Measurements from ENCODE around the gene NT5C1A. TPM values are rescaled to one million over a fixed set of nuclear protein-coding genes. Genes with fewer than 3 reads are reported as not detected.

The NT5C1A gene
- polyA plus RNA-seq, 1 experiment: not detected

GRCh38 chr1:39701049-39701439, 29.1 kb upstream of the NT5C1A start:
- POLR2A ChIA-PET: no interaction called here
- Histone ChIP-seq H3K36me3 (ENCODE audit: control insufficient read depth, insufficient read depth, low read length) (no peaks in the 10 kb centered on the region), H3K27me3 (ENCODE audit: control insufficient read depth, insufficient read depth, low read length) (peaks cover 25% of the 10 kb centered on the region), H3K4me3 (ENCODE audit: low read depth, low read length) (no peak overlapping the region)
- TF ChIP-seq CTCF (IDR thresholded peaks at IDR 0.05; ENCODE audit: insufficient read depth, low read depth, low read length): no peak
- CTCF ChIA-PET: interaction anchor here (1.7 to 1.8 kb wide), 2 partner anchors 12 to 28 kb away, joined by 4 to 5 read pairs; no protein-coding TSS in a partner anchor
- DNase-seq (ENCODE audit: low read depth): no peak

GRCh38 chr1:39700348-39700747, 28.4 kb upstream of the NT5C1A start:
- POLR2A ChIA-PET: no interaction called here
- Histone ChIP-seq H3K4me3 (ENCODE audit: low read depth, low read length) (no peak overlapping the region), H3K27me3 (ENCODE audit: control insufficient read depth, insufficient read depth, low read length) (peaks cover 26% of the 10 kb centered on the region), H3K36me3 (ENCODE audit: control insufficient read depth, insufficient read depth, low read length) (no peaks in the 10 kb centered on the region)
- TF ChIP-seq CTCF (IDR thresholded peaks at IDR 0.05; ENCODE audit: insufficient read depth, low read depth, low read length): no peak
- DNase-seq (ENCODE audit: low read depth): no peak
- CTCF ChIA-PET: interaction anchor here (0.7 to 1.7 kb wide), 2 partner anchors 13 to 43 kb away, joined by 4 to 5 read pairs; no protein-coding TSS in a partner anchor

- no peak for TF ChIP-seq CTCF (IDR thresholded peaks at IDR 0.05; ENCODE audit: insufficient read depth, low read depth, low read length)
- peaks cover 32% of the 10 kb centered on the region for H3K27me3 ChIP-seq (ENCODE audit: control insufficient read depth, insufficient read depth, low read length)
- DNase-seq (ENCODE audit: low read depth): no peak
- POLR2A ChIA-PET: no interaction called here
- no peak overlapping the region for H3K4me3 ChIP-seq (ENCODE audit: low read depth, low read length)
- H3K36me3 ChIP-seq (ENCODE audit: control insufficient read depth, insufficient read depth, low read length): no peaks in the 10 kb centered on the region
- CTCF ChIA-PET: interaction anchor here (1.7 kb wide), 1 partner anchor 14 kb away, joined by 5 read pairs; no protein-coding TSS in a partner anchor
These were observed 27.5 kb upstream of the NT5C1A start for GRCh38 chr1:39699419-39699818.

GRCh38 chr1:39698568-39698967, 26.7 kb upstream of the NT5C1A start:
- Histone ChIP-seq H3K4me3 (ENCODE audit: low read depth, low read length) (no peak overlapping the region), H3K36me3 (ENCODE audit: control insufficient read depth, insufficient read depth, low read length) (no peaks in the 10 kb centered on the region), H3K27me3 (ENCODE audit: control insufficient read depth, insufficient read depth, low read length) (peaks cover 34% of the 10 kb centered on the region)
- no peak for DNase-seq (ENCODE audit: low read depth)
- CTCF ChIA-PET: no interaction called here
- TF ChIP-seq CTCF (IDR thresholded peaks at IDR 0.05; ENCODE audit: insufficient read depth, low read depth, low read length): no peak
- POLR2A ChIA-PET: no interaction called here

GRCh38 chr1:39696448-39696847, 24.5 kb upstream of the NT5C1A start:
- TF ChIP-seq CTCF (IDR thresholded peaks at IDR 0.05; ENCODE audit: insufficient read depth, low read depth, low read length): no peak
- ChIA-PET POLR2A (no interaction called here), CTCF (interaction anchor here (1.8 kb wide), 1 partner anchor 43 kb away, joined by 8 read pairs; no protein-coding TSS in a partner anchor)
- Histone ChIP-seq H3K27me3 (ENCODE audit: control insufficient read depth, insufficient read depth, low read length) (peaks cover 47% of the 10 kb centered on the region), H3K4me3 (ENCODE audit: low read depth, low read length) (no peak overlapping the region), H3K36me3 (ENCODE audit: control insufficient read depth, insufficient read depth, low read length) (no peaks in the 10 kb centered on the region)
- DNase-seq (ENCODE audit: low read depth): no peak

All from BJ (cell line).